NCI-H510A (cell line): ENCODE data around the gene NEFH.
A peak's percentile ranks its signal among the peaks of the same experiment; 100 is the strongest.
"Not testable (repeated sequence)": the region's sequence is repeated elsewhere in the genome, so short reads cannot be mapped to it uniquely, and the experiment has no call there.

Experiments used
- DNase-seq: peaks from one replicate; lab custom pipeline; 2025; lab: John Stamatoyannopoulos, UW

NEFH gene

GRCh38 chr22:29479417-29480261 lies at the start of gene NEFH:
Gene NEFH, plus strand, starts transcription at chr22:29480218. Its CDS starts 45 bp downstream, at chr22:29480263.
- peak; percentile 47 for DNase-seq

GRCh38 chr22:29431986-29432385 lies 48.0 kb upstream of the NEFH start:
- DNase-seq: no peak

- no peak for DNase-seq
Measured at GRCh38 chr22:29433856-29434255, 46.2 kb upstream of the NEFH start.

GRCh38 chr22:29434288-29434687 lies 45.7 kb upstream of the NEFH start:
- no peak for DNase-seq

GRCh38 chr22:29435236-29436136 lies 44.5 kb upstream of the NEFH start:
- no peak for DNase-seq

- DNase-seq: not testable (repeated sequence)
Measured at GRCh38 chr22:29438283-29438682, 41.7 kb upstream of the NEFH start, which contains the start of gene RFPL1. Gene RFPL1, plus strand, starts transcription at chr22:29438583.

- DNase-seq: no peak
Measured at GRCh38 chr22:29442976-29443375, 37.0 kb upstream of the NEFH start.

GRCh38 chr22:29443452-29443851 lies 36.6 kb upstream of the NEFH start:
- DNase-seq: no peak

GRCh38 chr22:29443861-29444792 lies 35.9 kb upstream of the NEFH start:
- DNase-seq: no peak

GRCh38 chr22:29445508-29445907 lies 34.5 kb upstream of the NEFH start:
- DNase-seq: no peak

- no peak for DNase-seq
Measured at GRCh38 chr22:29447906-29448305, 32.1 kb upstream of the NEFH start.

GRCh38 chr22:29449296-29449875 lies 30.6 kb upstream of the NEFH start:
- no peak for DNase-seq

GRCh38 chr22:29450222-29450621 lies 29.8 kb upstream of the NEFH start:
- no peak for DNase-seq

GRCh38 chr22:29451863-29452262 lies 28.2 kb upstream of the NEFH start:
- DNase-seq: no peak

- no peak for DNase-seq
Measured at GRCh38 chr22:29454276-29454675, 25.7 kb upstream of the NEFH start.

- DNase-seq: no peak
Measured at GRCh38 chr22:29456211-29456671, 23.8 kb upstream of the NEFH start.

GRCh38 chr22:29457730-29458129 lies 22.3 kb upstream of the NEFH start:
- no peak for DNase-seq

GRCh38 chr22:29458551-29458950 lies 21.5 kb upstream of the NEFH start:
- no peak for DNase-seq

- DNase-seq: no peak
Measured at GRCh38 chr22:29459773-29460172, 20.2 kb upstream of the NEFH start.

- DNase-seq: no peak
Measured at GRCh38 chr22:29461263-29461662, 18.8 kb upstream of the NEFH start.

GRCh38 chr22:29463629-29464028 lies 16.4 kb upstream of the NEFH start:
- DNase-seq: no peak
